NCI-H2196 treated with DMSO at 0.1 percent for 48 hours (cell line): ENCODE results near the gene MSI1.
A peak's percentile ranks its signal among the peaks of the same experiment; 100 is the strongest.
"Not testable (repeated sequence)": the region's sequence is repeated elsewhere in the genome, so short reads cannot be mapped to it uniquely, and the experiment has no call there.

Experiments
- DNase-seq: peaks from one replicate; lab custom pipeline; 2025; ENCODE audit not compliant: unreplicated experiment; lab: John Stamatoyannopoulos, UW

MSI1 gene

DNA sequence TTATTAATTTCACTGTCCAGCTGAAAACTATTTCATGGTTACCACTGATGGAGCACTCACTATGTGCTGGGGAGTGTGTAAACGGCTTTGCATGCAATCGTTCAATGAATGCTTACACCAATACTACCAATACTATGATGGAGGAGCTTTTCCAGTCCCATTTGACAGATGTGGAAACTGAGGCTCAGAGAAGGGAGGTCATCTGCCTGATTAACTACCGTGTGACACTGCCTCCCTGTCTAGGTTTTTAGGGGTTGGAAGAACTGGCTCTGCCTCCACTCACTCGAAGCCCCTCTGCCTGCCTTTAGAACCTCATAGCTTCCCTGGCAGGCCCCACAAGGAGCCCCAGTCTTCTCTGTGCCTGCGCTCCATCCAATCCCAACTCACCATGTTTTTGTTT, 11.9 kb downstream of the MSI1 start:
- no peak for DNase-seq

DNA sequence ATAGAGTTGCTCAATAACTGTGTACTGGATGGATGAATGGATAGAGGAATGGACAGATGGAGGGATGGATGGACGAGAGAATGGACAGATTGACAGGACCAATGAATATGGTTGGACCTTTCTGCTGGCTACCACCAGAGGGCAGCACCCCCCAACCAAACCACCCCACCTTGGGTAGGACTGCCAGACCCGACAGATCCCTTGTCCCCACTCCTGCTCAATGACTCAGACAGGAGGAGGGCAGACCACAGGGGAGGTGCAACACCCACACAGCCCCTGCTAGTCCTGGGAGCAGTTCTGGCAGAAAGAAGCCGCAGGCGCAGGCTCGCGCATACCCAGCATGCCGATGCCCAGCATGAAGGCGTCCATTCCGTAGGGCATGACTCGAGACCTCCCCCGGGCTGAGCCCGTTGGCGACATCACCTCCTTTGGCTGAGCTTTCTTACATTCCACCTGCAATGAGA, 12.4 kb downstream of the MSI1 start:
- peak; percentile 61 for DNase-seq

DNA sequence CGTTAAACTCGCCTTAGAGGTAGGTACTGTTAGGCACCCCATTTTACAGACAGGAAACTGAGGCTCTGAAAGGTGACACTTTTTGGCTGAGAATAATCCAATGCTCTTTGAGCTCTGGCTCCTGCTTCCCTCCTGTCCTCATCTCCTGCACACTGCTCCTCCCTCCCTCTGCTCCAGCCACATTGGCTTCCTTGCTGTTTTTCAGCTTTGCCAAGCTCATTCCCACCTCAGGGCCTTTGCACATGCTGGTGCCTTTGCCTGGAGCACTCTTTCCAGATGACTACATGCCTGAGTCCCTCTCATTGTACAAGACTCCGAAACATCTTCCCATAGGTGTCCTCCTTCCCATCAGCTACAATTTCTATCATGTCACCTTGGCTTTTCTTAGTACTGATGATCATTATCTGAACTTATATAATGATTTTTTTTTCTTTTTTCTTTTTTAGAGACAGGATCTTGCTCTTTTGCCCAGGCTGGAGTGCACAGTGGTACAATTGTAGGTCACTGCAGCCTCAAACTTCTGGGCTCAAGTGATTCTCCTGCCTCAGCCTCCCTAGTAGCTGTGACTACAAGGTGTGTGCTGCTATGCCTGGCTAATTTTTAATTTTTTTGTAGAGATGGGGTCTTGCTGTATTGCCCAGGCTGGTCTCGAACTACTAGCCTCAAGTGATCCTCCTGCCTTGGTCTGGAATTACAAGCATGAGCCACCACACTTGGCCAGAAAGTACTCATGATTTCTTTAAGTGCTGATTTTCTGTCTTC, 15.2 kb downstream of the MSI1 start:
- DNase-seq: no peak

DNA sequence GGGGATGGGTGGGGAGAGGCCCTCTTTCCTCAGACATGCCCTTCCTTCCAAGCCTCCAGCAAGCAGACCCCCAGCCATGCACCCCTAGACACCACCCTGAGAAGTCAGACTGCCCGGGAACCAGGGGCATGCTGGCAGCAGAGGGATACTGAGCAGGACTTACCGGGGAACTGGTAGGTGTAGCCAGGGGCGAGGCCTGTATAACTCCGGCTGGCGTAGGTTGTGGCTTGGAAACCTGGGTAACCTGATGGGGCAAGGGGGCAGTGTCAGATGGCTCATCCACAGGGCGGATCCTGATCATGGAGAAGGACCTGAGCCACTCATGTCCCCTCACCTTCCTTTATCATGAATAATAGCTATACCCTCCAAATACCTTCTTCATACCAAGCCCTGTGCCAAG, 15.8 kb downstream of the MSI1 start:
- no peak for DNase-seq

GRCh38 chr12:120352117-120352516, 16.8 kb downstream of the MSI1 start:
- DNase-seq: no peak

DNA sequence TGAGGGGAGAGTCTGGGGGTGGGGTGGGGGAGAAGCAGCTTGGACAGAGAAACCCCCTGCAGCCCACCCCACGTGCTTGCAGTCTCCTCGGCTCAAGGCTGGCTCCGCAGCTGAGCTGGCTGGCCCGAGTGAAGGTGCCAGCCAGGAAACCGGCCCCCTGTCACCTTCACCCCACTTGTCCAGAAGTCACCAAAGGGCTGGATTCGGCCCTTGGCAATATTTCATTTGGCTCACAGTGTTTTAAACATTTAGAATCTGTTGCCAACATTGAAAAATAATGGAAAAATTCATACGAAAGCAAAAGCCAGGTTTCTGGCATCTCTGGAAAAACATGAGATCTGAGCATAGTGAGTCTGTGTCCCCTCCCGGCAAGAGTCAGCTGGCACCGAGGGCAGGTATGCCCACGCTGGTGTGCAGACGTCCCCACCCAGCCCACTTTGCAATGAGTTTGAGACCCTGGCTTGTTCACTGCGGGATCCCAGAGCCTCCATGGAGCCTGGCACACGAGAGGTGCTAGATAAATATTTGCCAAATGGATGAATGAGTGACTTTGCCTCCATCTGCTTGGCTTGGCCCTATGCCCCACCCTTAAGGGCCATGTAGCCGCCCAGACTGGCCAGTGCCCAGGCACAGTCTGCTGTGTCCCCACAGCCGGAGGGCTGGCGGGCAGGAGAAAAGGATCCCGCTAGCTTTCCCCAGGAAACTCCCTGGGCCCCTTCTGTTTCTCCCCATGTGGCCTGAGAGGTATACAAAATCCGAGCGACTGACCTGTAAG, 18.2 kb downstream of the MSI1 start:
- peak; percentile 44 for DNase-seq

- no peak for DNase-seq
These were observed 21.2 kb downstream of the MSI1 start for GRCh38 chr12:120347766-120348165.

DNA sequence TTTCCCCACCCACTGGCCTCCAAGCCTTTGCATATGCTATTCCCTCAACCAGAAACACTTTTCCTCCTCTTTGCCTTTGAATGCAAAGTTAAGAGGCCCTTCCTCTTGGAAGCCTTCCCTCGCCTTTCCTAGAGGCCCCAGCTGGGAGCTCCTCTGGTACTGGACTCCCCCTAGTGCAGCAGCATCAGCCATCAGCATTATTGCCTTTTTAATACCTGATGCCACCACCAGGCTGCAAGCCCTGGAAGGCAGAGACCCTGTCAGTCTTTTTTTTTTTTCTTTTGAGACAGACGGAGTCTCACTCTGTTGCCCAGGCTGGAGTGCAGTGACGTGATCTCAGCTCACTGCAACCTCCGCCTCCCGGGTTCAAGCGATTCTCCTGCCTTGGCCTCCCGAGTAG, 22.3 kb downstream of the MSI1 start:
- no peak for DNase-seq

- DNase-seq: no peak
These were observed 22.9 kb downstream of the MSI1 start for GRCh38 chr12:120346031-120346430.

DNA sequence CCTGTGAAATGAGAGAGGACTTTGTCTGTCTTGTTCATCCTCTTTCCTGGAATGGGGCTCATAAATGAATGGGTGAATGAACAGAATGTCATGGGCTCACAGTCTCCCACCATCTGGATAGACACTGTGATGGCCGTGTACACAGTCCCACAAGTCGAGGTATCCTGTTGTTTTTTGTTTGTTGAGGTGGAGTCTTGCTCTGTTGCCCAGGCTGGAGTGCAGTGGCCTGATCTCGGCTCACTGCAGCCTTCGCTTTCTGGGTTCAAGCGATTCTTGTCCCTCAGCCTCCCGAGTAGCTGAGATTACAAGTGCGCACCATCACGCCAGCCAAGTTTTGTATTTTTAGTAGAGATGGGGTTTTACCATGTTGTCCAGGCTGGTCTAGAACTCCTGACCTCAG, 25.3 kb downstream of the MSI1 start:
- no peak for DNase-seq

DNA sequence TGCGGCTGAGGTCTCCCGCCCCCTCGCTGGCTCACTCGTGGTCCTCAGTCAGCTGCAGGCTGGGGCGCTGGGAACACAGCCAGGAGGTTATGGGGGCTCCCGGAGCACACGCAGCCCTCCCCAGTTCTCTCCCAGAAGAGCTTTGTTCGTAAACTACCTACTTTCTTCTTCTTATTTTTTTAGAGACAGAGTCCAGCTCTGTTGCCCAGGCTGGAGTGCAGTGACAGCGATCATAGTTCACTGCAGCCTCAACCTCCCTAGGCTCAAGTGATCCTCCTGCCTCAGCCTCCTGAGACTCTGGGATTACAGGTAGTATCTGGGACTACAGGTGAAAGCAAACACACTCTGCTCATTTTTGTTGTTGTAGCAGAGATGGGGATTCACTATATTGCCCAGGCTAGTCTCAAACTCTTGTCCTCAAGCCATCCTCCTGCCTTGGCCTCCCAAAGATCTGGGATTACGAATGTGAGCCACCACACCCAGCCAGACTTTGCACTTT, 25.9 kb downstream of the MSI1 start:
- no peak for DNase-seq

DNA sequence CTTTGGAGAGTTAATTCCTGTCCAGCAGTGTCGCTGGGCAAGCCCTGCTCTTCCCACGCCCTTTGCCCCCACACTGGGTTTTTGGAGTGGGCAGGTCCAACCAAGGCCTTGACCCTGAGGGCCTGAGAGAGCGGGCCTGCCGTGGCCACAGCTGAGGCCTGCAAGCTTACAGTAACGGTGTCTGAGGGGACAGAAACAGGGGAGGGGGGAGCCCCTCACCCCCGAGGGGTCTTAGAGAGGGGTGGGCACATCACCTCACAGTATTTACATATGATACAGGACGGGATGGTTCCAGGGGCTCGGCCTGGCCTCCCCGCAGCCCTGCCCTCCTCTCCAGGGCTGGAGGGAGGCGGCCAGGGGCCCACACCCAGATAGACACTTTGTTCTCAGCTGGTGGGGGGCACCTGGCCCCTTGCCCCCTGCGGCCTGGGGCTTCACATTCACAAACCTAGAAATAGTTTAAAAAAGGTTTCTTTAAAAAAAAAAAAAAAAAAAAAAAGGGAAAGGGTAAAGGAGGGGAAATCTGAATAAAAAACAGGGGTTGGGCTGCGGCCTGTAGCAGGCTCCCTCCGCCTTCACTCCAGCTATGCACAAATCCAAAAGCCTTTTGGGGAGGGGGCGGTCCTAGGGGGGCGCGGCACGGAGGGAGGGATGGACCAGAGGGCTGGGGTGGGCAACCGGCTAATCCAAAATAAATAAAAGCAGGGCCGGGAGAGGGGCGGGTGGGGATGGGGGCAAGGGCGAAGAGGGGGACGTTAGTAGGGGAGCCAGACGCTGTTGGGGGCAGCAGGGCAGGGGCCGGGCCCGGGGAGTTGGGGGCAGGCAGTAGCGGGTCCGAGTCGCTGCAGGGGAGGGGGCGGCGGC, 26.6 kb downstream of the MSI1 start:
- no peak for DNase-seq

GRCh38 chr12:120339256-120339655, 29.7 kb downstream of the MSI1 start:
- DNase-seq: no peak

DNA sequence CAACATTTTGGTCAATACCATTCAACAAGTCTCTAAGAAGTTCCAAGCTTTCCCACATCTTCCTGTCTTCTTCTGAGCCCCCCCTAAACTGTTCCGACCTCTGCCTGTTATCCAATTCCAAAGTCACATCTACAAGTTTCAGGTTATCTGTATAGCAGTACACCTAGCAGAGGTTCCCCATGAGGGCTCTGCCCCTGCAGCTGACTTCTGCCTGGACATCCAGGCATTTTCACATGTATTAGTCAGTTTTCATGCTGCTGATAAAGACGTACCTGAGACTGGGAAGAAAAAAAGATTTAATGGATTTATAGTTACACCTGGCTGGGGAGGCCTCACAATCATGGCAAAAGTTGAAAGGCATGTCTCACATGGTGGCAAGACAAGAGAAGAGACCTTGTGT, 31.2 kb downstream of the MSI1 start:
- no peak for DNase-seq

- not testable (repeated sequence) for DNase-seq
These were observed 32.6 kb downstream of the MSI1 start for GRCh38 chr12:120336392-120336791.

GRCh38 chr12:120335447-120335846, 33.5 kb downstream of the MSI1 start:
- peak; percentile 22 for DNase-seq

DNA sequence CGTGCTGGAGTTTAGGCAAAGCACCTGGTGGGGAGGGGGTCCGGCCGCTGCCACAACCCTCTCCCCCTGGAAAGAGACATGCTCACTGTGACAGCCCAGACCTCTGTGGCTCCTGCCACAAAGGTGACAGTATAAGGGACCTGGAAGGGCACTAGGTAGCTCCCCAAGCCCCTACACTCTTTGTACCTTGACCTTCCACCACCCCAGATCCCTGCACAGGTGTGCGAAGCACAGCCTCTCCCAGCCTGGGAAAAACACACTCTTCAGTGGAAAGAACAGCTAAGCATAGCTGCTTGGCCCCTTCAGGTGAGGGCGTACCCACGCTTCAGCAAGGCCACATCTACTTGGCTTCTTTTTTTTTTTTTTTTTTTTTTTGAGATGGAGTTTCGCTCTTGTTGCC, 36.4 kb downstream of the MSI1 start:
- no peak for DNase-seq

GRCh38 chr12:120332041-120332440, 36.9 kb downstream of the MSI1 start:
- DNase-seq: no peak

DNA sequence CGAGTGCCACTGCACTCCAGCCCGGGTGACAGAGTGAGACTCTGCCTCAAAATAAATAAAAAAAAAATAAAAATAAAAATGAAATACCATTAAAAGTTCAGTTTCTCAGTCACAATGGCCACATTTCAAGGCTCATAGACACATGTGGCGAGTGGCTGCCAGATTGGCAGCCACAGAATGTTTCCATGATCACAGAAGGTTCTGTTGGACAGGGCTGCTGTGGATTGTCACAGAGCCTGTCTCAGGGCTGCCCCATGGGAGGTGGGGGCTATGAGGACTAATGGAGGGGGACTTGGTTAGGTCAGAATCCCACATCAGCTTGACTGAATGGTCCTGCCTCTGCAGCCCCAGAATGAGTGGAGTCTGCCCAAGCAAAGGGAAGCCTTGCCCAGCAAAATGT, 37.6 kb downstream of the MSI1 start:
- DNase-seq: no peak

DNA sequence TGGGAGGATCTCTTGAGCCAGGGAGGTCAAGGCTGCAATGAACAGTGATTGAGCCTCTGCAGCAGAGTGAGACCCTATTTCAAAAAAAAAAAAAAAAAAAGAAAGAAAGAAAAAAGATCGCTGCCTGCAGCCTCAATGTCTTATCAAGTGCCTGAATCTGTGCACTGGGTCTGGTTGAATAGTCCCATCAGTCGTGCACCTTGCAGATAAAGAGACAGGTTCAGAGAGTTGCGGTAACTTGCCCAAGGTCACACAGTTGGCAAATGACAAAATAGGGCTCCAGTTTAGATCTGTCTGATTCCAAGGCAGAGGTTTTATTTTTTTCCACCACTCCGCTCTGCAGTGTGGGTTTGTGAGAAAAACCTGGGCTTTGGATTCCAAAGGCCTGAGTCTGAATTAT, 40.7 kb downstream of the MSI1 start:
- no peak for DNase-seq

DNA sequence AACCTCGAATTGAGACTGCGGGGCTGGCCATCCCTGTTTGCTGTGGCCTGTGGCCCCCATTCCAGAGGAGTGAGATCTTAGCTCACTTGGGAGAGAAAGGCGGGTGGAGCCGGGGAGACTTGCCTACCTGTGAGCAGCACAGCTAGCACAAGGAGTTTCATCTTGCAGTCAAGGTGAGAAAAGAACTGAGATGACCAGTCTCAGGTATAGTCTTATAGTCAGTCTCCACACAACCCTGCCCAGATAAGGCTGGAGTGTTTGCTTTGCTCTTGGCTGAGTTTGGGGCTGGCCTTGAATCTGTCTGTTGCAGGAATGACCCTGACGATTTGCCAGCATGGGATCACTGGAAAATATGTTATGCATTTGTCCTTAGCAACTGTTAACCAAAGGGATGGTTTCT, 41.4 kb downstream of the MSI1 start, which contains the start of gene PLA2G1B:
TSS of gene PLA2G1B (minus strand) at position 187 of the 400 bp plus-strand sequence. CDS start at position 161, 26 bp downstream.
- no peak for DNase-seq
